H1 (cell line): ENCODE data around the gene YWHAQ. TPM values are rescaled to one million over a fixed set of nuclear protein-coding genes. Genes with fewer than 3 reads are reported as not detected.

Source experiments
- polyA plus RNA-seq, 7 experiments: library from polyadenylated mRNA; depleted of rRNA in 3 of 7; stranded (reverse) in 5 of 7; unstranded in 2 of 7; fragments of >200 nt in 5 of 7; fragments of 200-250 nt in 2 of 7; gene quantifications; 1 replicate in 5 of 7; 2 replicates in 1 of 7; 4 replicates in 1 of 7; pipeline versions ENCODE4 v1.2.1 to v1.2.3, GENCODE V29; 2011 to 2013; ENCODE audit warnings: missing spikeins in 2 of 7, mixed read lengths in 2 of 7
- small RNA-seq: library from polyadenylated mRNA; stranded (forward); fragments of <200 nt; extraction: miRNeasy Mini kit (QIAGEN cat#:217004); gene quantifications from one replicate; pipeline ENCODE3, GENCODE V24; 2013; ENCODE audit not compliant: insufficient read depth
- total RNA-seq: library from RNA; stranded (reverse); fragmentation: NEBNext Ultra II Directional; extraction: Animal tissue kit (Norgen Biotek cat#: 25700); gene quantifications from 2 replicates; pipeline ENCODE4 v1.2.1, GENCODE V29; 2021

YWHAQ gene
- total and polyA plus RNA-seq, 2 of the 8 experiments (the other 6 are each of a cell fraction or from before 2014, with no cell fraction given): 244 to 480 TPM

Small RNA genes within 50 kb of the gene (small RNA-seq; reads per million reads assigned to genes)
- not detected for gene RF00019

Other genes with a start within 250 kb of the YWHAQ start
- gene ITGB1BP1, start 207.5 kb downstream of the YWHAQ start, total RNA-seq: 45.4 and 50.1 TPM in 2 replicates
- 8.9 and 16.1 TPM in 2 replicates for gene ITGB1BP1, start 207.5 kb downstream of the YWHAQ start, polyA plus RNA-seq (2011; rRNA removed)
- gene CPSF3, start 207.3 kb downstream of the YWHAQ start, total RNA-seq: 90.1 and 93.3 TPM in 2 replicates
- gene CPSF3, start 207.3 kb downstream of the YWHAQ start, polyA plus RNA-seq (2011; rRNA removed): 34.8 and 44.5 TPM in 2 replicates
- gene IAH1, start 156.4 kb downstream of the YWHAQ start, total RNA-seq: 15.1 and 19.8 TPM in 2 replicates
- 11.3 and 21.5 TPM in 2 replicates for gene IAH1, start 156.4 kb downstream of the YWHAQ start, polyA plus RNA-seq (2011; rRNA removed)
- 23.5 and 25.1 TPM in 2 replicates for gene ADAM17, start 75.2 kb downstream of the YWHAQ start, total RNA-seq
- gene ADAM17, start 75.2 kb downstream of the YWHAQ start, polyA plus RNA-seq (2011; rRNA removed): 4.2 and 6.5 TPM in 2 replicates
- gene TAF1B, start 212.5 kb upstream of the YWHAQ start, total RNA-seq: 25.2 and 25.8 TPM in 2 replicates
- 5.4 and 6.6 TPM in 2 replicates for gene TAF1B, start 212.5 kb upstream of the YWHAQ start, polyA plus RNA-seq (2011; rRNA removed)